Neural progenitor cell (in vitro differentiated cells): ENCODE measurements around the gene DOCK10.

Source experiments
- EZH2 ChIP-seq: fragments of 200-600 bp; sonication (generic); IDR thresholded peaks from 2 replicates; pipeline ENCODE4 v1.6.1; 2017; ENCODE audit warnings: antibody characterized with exemption, mild to moderate bottlenecking, moderate library complexity
- EZH2phosphoT487 ChIP-seq: fragments of 200-600 bp; sonication (generic); IDR thresholded peaks from 2 replicates; pipeline ENCODE4 v1.6.1; 2017; ENCODE audit warnings: antibody characterized with exemption
- TF ChIP-seq, protein P1 (sequence below): fragments of 200-600 bp; sonication (generic); IDR thresholded peaks from 2 replicates; pipeline ENCODE4 v1.5.1; 2017; ENCODE audit warnings: antibody characterized with exemption, mild to moderate bottlenecking

GRCh38 chr2:225020168-225020849 is 22.0 kb downstream of the DOCK10 start:
- TF ChIP-seq, protein P1, sequence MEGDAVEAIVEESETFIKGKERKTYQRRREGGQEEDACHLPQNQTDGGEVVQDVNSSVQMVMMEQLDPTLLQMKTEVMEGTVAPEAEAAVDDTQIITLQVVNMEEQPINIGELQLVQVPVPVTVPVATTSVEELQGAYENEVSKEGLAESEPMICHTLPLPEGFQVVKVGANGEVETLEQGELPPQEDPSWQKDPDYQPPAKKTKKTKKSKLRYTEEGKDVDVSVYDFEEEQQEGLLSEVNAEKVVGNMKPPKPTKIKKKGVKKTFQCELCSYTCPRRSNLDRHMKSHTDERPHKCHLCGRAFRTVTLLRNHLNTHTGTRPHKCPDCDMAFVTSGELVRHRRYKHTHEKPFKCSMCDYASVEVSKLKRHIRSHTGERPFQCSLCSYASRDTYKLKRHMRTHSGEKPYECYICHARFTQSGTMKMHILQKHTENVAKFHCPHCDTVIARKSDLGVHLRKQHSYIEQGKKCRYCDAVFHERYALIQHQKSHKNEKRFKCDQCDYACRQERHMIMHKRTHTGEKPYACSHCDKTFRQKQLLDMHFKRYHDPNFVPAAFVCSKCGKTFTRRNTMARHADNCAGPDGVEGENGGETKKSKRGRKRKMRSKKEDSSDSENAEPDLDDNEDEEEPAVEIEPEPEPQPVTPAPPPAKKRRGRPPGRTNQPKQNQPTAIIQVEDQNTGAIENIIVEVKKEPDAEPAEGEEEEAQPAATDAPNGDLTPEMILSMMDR: no peak
- no peak for TF ChIP-seq EZH2
- no peak for TF ChIP-seq EZH2phosphoT487
